ENCODE data around the gene BIVM.

Gene BIVM

DNA sequence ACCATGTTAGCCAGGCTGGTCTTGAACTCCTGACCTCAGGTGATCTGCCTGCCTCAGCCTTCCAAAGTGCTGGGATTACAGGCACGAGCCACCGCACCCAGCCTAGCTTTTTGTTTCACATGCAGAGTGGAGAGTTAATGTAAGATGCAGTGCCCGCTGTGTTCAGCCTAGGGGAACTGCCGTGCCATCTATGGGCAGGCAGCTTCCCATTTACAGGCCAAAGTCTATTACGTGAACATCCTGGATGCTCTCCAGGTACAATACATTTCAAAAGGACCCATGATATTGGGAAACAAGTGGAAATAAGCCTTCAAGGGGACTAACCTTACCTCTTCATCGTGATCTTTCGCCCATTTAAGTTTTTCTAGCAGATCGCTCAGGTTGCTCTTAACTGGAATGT is 10.2 kb upstream of the BIVM start:
- no peak for DNase-seq

DNA sequence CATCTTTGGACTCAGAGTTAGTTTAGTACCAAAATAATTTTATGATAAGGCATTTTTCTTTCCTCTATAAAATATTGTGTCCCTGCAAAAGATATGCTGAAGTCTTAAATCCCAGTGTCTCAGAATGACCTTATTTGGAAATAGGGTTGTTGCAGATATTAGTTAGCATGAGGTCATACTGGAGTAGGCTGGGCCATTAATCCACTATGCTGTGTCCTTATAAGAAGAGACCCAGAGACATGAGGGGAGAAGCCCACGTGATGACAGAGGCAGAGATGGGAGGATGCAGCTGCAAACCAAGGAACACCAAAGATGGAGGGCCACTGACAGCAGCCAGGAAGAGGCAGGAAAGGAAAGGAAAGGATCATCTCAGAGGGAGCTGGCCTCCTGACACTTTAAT is 6.5 kb upstream of the BIVM start:
- DNase-seq = no peak

DNA sequence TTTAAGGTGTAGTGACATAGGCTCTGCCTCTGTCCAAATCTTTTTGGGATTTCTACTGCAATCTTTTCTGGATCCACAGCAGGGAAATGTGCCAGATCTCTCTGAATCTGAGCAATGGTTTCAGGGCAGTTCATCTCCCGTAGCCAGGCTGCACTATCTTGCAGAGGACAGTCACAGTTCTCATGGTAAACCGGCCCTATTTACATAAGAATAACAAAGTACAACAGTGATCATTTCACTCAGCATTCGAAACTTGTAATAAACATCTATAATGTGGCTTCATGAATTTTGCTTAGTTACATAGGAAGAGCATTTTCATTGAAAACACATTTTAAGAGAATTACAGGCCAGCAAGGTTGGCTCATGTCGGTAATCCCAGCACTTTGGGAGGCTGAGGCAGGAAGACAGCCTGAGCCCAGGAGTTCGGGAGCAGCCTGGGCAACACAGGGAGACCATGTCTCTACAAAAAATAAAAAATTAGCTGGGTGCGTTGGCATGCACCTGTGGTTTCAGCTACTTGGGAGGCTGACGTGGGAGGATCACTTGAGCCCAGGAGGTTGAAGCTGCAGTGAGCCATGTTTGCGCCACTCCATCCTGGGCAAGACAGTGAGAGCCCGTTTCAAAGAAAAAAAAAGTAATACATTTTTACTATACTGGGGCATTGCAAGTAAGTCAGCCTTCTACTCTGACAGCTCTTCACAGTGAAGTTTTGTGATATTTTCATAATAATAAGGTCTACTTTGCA is 5.1 kb upstream of the BIVM start:
- no peak for DNase-seq

DNA sequence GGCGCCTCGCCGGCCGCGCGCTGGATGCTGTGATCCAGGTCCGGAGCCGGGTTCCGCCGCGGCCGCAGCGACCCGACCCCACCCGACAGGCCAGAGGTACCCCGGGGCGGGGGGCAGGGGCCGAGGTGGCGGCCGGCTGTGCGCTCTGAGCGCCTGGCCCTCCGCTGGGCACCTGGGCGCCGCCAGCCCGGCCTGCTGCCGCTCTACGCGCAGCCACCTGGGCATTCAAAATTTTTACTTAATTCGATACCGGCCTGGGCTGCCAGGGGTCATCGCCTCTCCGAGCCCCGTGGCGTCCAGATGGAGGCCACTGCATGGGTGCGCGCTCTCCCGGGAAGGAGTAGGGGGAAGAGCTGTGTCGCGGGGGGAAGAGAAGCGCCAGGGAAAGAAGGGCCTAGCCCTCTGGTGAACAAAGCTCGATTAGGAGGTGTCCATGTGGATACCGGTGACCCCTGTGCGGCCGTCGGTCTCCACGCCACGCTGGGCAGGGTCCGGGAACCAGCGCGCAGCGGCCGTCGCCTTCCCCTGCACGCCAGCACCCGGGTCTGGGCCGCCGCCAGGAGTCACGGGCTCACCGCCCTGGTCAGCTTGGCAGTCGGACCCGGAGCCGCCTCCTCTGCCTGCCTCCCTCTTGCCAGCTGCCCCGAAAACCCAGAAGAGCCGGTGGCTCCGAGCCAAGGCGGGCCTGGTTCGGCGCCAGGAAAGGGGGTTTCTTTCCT is 666 bp downstream of the BIVM start:
- DNase-seq = peak; percentile 32

DNA sequence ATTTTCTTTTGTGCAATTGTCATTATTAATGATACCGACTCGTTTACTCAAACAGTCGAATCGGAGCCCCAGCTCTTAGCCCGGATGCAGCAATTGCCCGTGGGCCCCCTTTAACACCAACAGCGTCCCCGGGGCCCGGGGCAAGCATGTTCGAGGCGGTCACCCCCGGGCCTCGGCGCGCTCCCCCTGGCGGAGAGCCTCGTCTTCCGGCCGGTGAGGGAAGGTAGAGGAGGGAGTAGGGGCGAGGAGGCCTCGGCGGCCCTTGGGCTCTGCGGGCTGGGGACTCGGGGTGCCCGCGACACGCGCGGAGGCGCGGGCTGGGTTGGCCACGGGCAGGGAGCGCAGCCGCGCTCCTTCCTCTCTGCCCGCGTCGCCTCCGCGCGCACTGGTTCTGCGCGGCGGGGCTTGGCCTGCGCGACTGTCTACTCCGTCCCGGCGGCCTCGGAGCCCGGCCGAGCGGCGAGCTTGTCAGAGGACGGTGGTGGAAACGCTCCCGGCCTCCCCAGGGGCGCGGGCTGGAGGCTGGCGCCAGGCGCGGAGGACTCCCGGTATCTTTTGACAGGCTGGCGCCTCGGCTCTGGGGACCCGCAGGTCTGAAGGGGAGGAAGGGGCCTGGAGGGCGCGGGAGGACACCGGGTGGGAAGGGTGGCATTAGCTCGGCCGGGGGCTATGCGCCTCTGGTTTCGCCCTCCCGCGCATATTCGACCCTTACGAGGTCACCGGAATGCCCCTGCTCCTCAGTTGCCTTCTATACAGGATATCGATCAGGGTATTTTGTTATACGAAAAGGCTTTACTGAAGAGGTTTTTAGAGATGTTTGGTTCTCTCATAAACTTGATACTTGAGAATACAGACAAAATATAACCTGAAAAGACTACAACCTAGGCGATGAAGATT is 1.5 kb downstream of the BIVM start:
- DNase-seq = peak; percentile 85

DNA sequence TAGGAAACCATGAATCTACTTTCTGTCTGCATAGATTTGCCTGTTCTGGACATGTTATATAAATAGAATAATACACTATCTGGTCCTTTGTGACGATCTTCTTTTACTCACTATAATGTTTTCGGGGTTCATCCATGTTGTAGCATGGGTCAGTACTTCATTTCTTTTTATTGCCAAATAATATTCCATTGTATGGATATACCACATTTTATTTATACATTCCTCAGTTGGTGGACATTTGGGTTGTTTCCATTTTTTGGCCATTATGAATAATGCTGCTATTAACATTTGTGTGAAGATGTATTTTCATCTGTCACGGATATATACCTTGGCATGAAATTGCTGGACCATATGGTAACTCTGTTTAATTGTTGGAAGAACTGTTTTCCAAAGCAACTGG is 6.8 kb downstream of the BIVM start:
- DNase-seq = no peak

DNA sequence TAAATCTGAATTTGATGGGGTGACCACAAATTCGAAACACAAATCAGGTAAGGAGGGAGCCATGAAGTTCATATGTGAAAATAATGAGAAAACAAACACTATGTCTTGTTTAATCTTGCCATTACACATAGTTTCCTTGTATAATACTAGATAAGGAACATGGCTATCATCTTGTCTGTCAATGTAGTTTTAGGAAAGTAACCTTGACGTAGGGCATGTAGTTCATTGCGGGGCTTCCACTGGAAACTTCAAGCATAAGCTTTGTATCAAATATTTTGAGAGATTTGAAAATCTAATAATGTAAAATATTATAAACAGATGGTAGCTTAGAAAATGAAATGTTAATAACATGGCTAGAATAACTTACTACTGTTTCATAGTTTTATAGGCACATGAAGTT is 8.8 kb downstream of the BIVM start:
- no peak for DNase-seq

DNA sequence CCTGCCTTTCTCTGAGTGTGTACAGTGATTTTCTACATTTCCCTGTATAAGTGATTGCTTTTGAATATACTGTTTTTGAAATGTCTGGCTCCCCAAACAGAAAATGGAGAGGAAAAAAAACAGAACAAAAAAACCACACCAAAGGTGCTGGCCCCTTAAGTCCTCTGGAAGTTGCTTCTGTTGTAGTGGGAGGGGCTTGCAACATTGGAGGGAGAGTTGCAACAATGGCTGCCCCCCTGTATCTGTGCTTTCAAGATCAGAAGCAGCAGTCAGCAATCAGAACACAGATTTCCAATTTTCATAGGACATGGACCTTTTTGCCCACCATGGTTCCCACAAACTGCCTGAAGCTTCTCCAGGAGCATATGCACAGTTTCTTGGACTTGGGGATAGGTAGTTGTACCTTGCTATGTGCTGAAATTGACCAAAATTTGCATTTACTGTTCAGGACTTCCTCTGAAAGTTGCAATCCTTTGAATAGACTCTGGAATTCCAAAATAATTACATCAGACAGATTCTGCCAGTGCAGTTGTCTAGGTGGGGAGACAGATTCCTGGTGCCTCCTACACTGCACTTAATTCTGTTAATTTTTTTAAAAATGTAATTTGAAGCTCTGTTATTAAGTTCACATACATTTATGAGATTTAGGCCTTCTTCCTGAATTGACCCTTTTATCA is 13.8 kb downstream of the BIVM start:
- peak; percentile 14 for DNase-seq

DNA sequence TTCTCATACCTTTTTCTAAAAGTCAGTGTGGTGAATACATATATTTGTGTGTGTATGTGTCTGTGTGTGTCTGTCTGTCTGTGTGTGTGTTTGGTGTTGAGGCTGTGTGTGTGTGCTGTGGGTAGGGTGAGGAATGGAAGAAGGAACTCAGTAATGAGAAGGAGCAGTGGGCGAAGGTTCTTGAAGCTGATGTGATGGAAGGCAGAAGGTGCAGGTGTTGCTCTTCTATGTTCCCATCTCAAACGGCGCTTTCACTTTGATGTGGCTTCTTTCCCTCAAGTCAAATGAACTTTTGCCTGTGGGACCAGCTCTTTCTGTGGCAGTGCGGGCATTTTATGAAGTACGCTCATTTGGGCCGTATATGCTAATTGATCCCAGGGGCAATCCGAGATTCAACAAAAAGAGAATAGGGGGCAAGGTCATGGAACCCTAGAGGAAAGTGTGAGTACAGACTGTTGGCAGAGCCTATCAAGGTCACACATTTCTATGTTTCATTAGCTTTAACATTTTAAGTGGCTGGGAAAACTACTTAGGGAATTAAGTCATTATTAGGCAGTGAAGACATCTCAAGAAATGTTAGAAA is 15.2 kb downstream of the BIVM start:
- DNase-seq = no peak

DNA sequence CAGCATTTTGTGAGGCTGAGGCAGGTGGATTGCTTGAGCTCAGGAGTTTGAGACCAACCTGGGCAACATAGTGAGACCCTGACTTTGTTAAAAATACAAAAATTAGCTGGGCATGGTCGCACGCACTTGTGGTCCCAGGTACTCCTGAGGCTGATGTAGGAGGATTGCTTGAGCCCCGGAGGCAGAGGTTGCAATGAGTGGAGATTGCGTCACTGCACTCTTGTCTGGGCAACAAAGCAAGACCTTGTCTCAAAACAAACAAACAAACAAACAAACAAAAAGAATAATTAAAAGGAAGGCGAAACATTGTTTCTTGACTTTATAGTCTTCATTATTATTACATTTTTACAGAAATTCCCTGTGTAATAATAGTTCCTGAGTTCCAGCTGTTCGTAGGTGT is 15.9 kb downstream of the BIVM start:
- DNase-seq = no peak

DNA sequence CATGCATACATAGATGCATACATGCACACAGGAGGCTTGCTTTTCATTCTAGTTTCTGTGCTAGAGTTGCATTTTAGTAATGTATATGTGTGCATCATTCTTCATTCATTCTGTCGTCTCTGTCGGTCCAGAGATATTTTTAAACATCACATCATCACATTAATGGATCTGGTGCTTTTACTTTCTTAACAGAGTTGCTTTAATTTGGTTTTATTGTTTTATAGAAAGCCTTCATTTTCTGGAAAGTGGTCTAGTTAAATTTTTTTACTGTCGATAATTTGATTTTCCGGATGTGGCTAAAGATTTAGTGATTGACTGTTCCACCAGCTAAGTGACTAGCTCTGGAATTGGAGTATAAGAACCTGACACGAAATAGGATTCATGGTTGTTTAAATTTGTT is 16.9 kb downstream of the BIVM start:
- DNase-seq = no peak

DNA sequence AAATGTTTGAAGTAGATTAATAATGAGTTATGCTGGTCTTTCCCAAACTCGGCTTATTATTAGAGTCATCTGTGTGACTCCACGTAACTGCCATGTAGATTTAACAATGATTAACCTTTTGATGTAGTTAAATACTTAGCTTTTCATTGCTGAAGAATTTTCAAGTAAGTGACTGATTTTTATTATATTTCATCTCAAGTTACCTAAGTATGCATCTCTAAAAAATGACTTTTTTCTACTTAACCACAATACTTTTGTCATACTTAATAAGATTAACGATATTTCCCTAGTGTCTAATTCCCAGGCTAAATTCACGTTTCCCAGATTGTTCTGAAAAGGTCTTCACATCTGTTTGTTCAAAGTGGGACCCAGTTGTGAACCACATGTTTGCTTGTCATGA is 17.8 kb downstream of the BIVM start:
- DNase-seq = no peak

DNA sequence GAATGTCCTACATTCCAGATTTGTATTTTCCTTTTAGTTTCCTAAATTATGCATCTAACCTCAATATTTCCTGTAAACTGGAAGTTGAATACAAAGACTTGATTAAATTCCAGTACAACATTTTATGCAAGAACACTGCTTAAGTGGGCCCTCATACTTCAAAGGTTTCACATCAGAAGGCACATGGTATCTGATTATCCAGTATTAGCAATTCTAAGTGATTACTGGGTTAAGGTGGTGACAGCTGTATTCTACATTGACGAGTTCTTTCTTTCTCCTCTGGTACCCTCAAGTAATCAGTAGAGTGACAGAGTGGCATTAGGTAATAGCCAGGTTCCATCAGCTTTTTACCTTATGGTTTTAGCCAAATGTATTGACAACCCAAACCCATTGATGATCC is 18.3 kb downstream of the BIVM start:
- no peak for DNase-seq

DNA sequence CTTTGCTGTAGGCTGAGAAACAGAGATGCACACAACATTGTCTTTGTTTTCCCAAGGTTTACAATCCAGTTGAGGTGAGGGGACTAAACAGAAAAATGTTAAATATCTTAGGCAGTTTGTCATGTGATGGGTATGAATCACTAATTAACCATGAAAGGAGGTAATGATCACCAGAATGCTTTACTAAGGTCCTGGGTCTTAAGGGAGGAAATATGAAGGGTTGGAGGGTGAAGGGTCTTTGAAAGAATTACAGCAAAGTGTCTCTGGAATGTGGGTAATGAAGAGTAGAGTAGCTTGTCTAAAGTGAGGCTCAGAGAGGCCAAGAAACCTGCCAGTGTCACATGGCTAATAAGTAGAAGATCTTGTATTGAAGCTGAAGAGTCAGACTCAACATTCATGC is 19.0 kb downstream of the BIVM start:
- DNase-seq = no peak

DNA sequence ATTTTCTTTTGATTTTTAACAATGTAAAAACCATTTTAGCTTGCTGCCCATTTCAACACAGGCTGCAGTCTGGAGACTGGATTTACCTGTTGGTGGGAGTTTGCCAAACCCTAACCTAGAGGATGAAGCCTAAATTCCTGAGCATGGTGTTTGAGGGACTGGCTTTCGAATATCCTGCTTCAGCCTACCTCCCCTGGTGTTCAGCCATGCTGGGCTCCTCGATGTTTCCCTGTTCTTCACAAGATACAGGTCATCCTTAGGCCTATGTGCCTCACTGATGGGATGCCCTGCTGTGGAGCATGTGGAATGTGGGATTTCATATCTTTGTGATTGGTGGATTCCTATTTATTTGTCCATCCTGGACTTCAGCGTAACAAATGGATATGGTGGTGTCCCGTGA is 26.5 kb downstream of the BIVM start:
- no peak for DNase-seq

DNA sequence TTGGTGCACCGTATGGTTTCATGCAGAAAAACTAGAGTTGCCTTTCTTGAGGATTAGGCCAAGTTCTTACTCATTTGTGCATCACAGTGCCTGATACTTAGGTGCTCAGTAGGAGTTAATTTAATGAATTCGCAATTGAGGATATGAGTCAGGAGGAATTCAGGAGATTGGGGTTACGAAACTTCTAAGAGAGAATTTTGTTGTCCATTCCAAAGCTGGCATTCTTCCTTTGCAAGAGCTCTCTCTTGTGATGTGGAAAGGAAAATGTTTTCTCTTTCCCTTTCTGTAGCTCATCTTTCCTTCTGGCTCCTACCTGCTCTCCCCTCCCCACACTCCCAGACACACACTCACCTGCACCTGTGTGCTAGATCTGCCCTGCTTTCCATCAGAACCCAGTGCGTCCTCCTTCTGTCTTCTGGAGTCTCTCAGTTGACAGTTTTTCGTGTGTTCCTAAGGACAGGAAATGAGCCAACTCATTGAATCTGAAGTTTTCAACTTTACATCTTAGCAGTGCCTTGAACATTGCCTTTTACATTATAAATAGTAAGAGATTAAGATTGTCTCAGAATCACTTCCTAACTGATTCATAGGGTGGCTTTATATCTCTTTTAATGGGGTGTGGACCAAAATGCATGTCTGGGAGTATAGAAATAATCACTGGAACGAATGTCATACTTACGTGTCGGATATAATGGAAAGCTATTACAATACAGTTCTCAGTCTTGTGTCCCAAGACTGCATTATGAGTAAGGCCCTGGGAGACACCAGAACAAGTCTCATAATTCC is 27.2 kb downstream of the BIVM start:
- DNase-seq = no peak

DNA sequence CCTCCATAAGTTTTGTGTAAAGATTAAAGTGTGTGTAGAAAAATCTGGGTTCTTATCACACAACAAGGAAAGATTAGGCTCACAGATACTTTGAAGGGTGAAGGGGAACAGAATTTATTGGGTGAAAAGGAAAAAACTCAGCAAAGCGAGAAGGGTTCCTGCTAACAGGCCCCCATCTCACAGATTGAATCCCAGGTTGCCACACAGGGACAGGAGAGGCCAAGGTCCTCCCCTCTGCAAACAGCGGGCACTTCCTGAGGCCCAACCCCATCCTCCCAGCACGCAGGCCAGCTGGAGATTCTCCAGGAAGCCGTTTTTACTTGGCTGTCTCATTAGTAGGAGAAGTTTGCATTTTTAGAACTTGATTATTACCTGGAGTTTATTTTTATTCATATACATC is 31.7 kb downstream of the BIVM start:
- no peak for DNase-seq

DNA sequence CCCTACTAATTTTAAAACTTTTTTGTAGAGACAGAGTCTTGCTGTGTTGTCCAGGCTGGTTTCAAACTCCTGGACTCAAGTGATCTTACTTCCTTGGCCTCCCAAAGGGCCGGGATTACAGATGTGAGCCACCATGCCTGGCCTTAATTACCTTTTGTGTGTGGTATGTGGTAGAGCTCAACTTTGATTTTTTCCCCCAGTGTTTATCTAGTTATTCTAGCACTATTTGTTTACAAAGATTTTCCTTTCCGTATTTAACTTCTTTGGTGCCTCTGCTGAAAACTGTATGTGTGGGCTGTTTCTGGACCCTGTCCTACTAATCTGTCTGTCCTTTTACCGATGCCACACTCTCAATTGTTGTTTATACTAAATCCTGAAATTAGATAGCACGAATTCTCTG is 37.6 kb downstream of the BIVM start:
- DNase-seq = no peak

DNA sequence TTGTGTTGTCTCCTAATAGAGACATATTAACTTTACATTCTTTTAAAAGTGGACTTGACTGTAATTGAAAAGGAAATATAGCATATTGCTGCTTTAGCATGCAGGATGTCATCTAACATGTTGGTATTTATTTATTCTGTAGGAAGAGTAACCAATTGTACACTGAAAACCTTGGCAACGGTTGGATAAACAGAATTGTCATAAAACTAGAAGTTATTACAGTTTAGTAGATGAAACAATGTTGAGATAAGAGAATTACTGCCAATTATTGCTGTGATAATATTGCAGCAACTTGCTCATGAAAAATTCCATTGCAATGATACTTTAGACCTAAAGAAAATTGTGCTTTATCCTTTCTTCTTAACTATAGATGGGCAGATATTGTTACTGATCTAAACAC is 39.4 kb downstream of the BIVM start:
- no peak for DNase-seq

DNA sequence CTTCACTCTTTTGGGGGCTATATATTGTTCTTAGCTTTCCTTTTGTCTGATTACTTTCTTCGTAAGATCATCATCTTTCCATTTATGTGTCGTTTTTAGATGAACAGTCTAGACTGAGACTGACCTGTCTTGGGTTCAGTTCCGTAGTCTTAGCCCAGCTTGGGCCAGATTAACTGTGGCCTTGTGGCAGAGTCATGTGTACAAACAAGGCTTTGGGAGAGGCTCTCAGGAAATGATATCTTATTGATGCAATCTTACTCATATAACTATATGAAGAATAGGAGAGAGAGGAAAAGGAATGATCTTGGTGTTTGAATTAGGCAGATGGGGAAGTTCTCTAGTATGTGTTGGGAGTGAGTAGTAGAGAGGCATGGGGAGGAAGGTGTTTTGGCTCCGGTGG is 40.1 kb downstream of the BIVM start:
- DNase-seq = no peak

DNA sequence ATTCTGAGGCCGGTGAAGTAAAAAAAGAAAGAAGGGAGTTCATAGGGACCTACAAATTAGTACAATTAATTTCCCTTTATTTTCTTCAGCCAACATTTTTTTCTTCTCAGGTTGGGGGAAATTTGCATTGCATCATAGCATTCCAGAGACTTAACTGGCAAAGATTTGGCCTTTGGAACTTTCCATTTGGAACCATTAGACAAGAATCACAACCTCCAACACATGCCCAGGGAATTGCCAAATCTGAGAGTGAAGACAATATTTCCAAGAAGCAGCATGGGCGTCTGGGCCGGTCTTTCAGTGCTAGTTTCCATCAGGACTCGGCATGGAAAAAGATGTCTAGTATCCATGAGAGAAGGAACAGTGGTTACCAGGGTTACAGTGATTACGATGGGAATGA is 40.5 kb downstream of the BIVM start:
- no peak for DNase-seq

DNA sequence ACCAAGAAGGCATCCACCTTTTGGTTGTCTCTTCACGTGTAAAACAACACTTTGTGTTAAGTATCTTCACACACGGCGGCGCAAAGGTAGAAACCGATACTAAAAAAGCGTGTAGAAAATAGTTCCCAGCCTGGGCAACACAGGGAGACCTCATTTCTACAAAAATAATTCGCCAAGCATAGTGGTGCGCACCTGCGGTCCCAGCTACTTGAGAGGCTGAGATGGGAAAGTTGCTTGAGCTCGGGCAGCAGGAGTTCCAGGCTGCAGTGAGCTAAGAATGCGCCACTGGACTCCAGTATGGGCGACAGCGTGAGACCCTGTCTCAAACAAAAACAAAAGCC is 46.3 kb downstream of the BIVM start:
- DNase-seq = no peak
